Adipocyte (in vitro differentiated cells): Measurements from ENCODE around the gene ERVMER34-1.

Experiments used
- DNase-seq: peaks from one replicate; pipeline ENCODE4 v3.0.0-alpha.2; 2015; ENCODE audit warnings: low read depth
- H3K27me3 ChIP-seq: replicated peaks from 2 replicates; pipeline ENCODE4 v1.7.0; 2013; ENCODE audit warnings: mild to moderate bottlenecking, low read length, moderate library complexity; ENCODE audit not compliant: control insufficient read depth, insufficient read depth
- H3K36me3 ChIP-seq: 2 replicates; pipeline ENCODE4 v1.7.0; 2013; ENCODE audit warnings: low read length, mild to moderate bottlenecking, moderate library complexity; ENCODE audit not compliant: control insufficient read depth, insufficient read depth, severe bottlenecking
- H3K4me1 ChIP-seq: 2 replicates; pipeline ENCODE4 v1.7.0; 2013; ENCODE audit warnings: mild to moderate bottlenecking, low read length, moderate library complexity; ENCODE audit not compliant: control insufficient read depth, insufficient read depth
- H3K4me3 ChIP-seq: 2 replicates; pipeline ENCODE4 v1.7.0; 2013; ENCODE audit warnings: mild to moderate bottlenecking, low read length, moderate library complexity
- H3K9ac ChIP-seq: 2 replicates; pipeline ENCODE4 v1.7.0; 2013; ENCODE audit warnings: mild to moderate bottlenecking, low read length, moderate library complexity
- H3K9me3 ChIP-seq: 2 replicates; pipeline ENCODE4 v1.7.0; 2013; ENCODE audit warnings: mild to moderate bottlenecking, low read length, moderate library complexity; ENCODE audit not compliant: control insufficient read depth

Gene ERVMER34-1

DNA sequence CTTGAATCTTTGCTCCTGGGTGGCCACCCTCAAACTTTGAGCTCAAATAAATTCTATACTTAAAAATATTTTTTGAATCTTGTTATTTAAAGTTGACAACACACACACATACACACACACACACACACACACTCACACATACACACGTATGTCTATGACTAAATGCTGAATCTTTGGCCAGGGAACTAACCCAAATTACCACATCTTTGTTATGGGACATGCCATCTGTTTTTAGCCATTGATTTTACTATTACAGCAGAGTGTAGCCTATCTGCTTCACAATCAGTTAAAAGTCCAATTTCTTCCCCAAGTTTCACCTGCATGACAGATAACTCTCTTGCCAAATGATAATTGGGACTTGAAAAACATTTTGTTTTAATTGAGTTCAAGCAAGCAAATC lies 47.1 kb downstream of the ERVMER34-1 start:
- Histone ChIP-seq H3K27me3 (no peaks in the 10 kb centered on the region), H3K9me3 (no peaks in the 10 kb centered on the region), H3K4me1 (peaks cover 10% of the 10 kb centered on the region), H3K9ac (no peak overlapping the region), H3K4me3 (no peak overlapping the region), H3K36me3 (no peaks in the 10 kb centered on the region)
- peak; percentile 7 for DNase-seq

DNA sequence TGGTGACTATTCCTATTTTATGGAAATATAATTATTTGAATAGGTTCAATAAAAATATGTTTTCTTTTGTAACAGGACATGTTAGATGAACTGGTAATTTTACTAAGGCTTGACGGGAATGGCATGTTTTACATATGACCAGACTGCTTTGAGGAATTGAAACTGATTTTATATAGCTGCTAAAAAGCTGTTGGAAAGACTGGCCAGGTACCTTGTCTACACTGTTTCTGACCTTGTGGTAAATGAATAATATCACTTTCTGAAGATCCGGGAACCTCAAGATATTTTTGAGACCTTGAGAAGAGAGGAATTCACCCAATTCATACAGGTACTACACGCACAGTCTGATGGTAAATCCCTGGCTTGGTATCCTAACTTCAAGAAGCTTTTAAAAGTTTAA lies 50.0 kb downstream of the ERVMER34-1 start:
- H3K36me3 ChIP-seq = no peaks in the 10 kb centered on the region
- DNase-seq = no peak
- H3K27me3 ChIP-seq = no peaks in the 10 kb centered on the region
- H3K4me1 ChIP-seq = peaks cover 13% of the 10 kb centered on the region
- H3K4me3 ChIP-seq = no peak overlapping the region
- H3K9ac ChIP-seq = no peak overlapping the region
- H3K9me3 ChIP-seq = no peaks in the 10 kb centered on the region

DNA sequence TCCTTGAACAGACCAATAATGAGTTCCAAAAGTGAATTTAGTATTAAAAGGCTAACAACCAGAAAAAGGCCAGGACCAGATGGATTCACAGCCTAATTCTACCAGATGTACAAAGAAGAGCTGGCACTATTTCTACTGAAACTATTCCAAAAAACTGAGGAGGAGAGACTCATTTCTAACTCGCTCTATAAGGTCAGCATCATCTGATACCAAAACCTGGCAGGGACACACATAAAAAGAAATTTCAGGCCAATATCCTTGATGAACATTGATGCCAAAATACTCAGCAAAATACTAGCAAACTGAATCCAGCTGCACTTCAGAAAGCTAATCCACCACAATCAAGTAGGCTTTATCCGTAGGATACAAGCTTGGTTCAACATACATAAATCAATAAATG lies 56.3 kb downstream of the ERVMER34-1 start:
- H3K27me3 ChIP-seq = no peaks in the 10 kb centered on the region
- peaks cover 4% of the 10 kb centered on the region for H3K4me1 ChIP-seq
- peaks cover 25% of the 10 kb centered on the region for H3K9me3 ChIP-seq
- DNase-seq = no peak
- no peaks in the 10 kb centered on the region for H3K36me3 ChIP-seq
- H3K4me3 ChIP-seq = no peak overlapping the region
- H3K9ac ChIP-seq = no peak overlapping the region

DNA sequence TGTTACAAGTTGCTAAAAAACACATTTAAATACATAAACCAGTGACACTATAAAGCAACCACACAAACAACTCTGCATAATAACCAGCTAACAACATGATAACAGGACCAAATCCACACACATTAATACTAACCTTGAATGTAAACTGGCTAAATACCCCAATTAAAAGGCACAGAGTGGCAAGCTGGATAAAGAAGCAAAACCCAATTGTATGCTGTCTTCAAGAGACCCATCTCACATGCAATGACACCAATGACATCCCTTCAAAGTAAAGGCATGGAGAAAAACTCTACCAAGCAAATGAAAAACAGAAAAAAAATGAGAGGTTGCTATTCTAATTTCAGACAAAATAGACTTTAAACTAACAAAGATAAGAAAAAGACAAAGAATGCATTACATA lies 57.7 kb downstream of the ERVMER34-1 start:
- peaks cover 25% of the 10 kb centered on the region for H3K9me3 ChIP-seq
- no peak overlapping the region for H3K4me3 ChIP-seq
- H3K9ac ChIP-seq = no peak overlapping the region
- H3K27me3 ChIP-seq = no peaks in the 10 kb centered on the region
- no peak for DNase-seq
- no peaks in the 10 kb centered on the region for H3K36me3 ChIP-seq
- peaks cover 4% of the 10 kb centered on the region for H3K4me1 ChIP-seq
